ENCODE results near the gene ANK3.

Gene ANK3

GRCh38 chr10:60271319-60272040 is 118.2 kb downstream of the ANK3 start (continued):
- TF ChIP-seq CTCF (tag by site-specific recombination; IDR thresholded peaks at IDR 0.05): no peak
- TF ChIP-seq ZNF704 (tag by site-specific recombination; IDR thresholded peaks at IDR 0.05): no peak
- no peak for TF ChIP-seq KLF1 (tag by site-specific recombination; IDR thresholded peaks at IDR 0.05)
- no peak for TF ChIP-seq ZNF266 (tag by site-specific recombination; IDR thresholded peaks at IDR 0.05; ENCODE audit: low read depth)
- TF ChIP-seq ZNF24 (tag by site-specific recombination; IDR thresholded peaks at IDR 0.05): no peak
- TF ChIP-seq ZNF175 (tag by site-specific recombination; IDR thresholded peaks at IDR 0.05): no peak
- TF ChIP-seq ZNF18 (tag by site-specific recombination; IDR thresholded peaks at IDR 0.05): no peak

GRCh38 chr10:60270426-60270825 is 119.2 kb downstream of the ANK3 start:
- ChIA-PET CTCF (interaction anchor here (0.6 kb wide), 1 partner anchor 498 kb away, joined by 5 read pairs; no protein-coding TSS in a partner anchor), POLR2A (no interaction called here)
- H3K9me3 ChIP-seq (ENCODE audit: control insufficient read depth, insufficient read depth, low read depth, low read length): no peaks in the 10 kb centered on the region
- TF ChIP-seq SCRT1 (tag by site-specific recombination; IDR thresholded peaks at IDR 0.05; ENCODE audit: borderline replicate concordance): no peak
- TF ChIP-seq ZNF214 (tag by site-specific recombination; IDR thresholded peaks at IDR 0.05; ENCODE audit: borderline replicate concordance): no peak
- TF ChIP-seq ZNF302 (tag by site-specific recombination; IDR thresholded peaks at IDR 0.05; ENCODE audit: low read depth): no peak
- no peak for TF ChIP-seq ZNF266 (tag by site-specific recombination; IDR thresholded peaks at IDR 0.05; ENCODE audit: low read depth)
- no peak for TF ChIP-seq ZFP3 (tag by site-specific recombination; IDR thresholded peaks at IDR 0.05; ENCODE audit: low read depth)
- TF ChIP-seq REST (tag by site-specific recombination; IDR thresholded peaks at IDR 0.05): no peak
- no peak for TF ChIP-seq ZNF791 (tag by site-specific recombination; IDR thresholded peaks at IDR 0.05)
- TF ChIP-seq ZNF776 (tag by site-specific recombination; IDR thresholded peaks at IDR 0.05; ENCODE audit: borderline replicate concordance): no peak
- TF ChIP-seq WT1 (tag by site-specific recombination; IDR thresholded peaks at IDR 0.05): no peak
- no peak for TF ChIP-seq ZNF146 (tag by site-specific recombination; IDR thresholded peaks at IDR 0.05)
- TF ChIP-seq ZNF184 (tag by site-specific recombination; IDR thresholded peaks at IDR 0.05): no peak
- no peak for TF ChIP-seq KLF17 (tag by site-specific recombination; IDR thresholded peaks at IDR 0.05)
- TF ChIP-seq ZNF335 (tag by site-specific recombination; conservative IDR thresholded peaks at IDR 0.05): no peak
- no peak for TF ChIP-seq FEZF1 (tag by site-specific recombination; IDR thresholded peaks at IDR 0.05)
- TF ChIP-seq ZNF549 (tag by site-specific recombination; IDR thresholded peaks at IDR 0.05): no peak
- TF ChIP-seq TCF7L2 (IDR thresholded peaks at IDR 0.05; ENCODE audit: borderline replicate concordance, low read depth, low read length): no peak
- no peaks in the 10 kb centered on the region; a peak in 1 of 3 replicates for H3K36me3 ChIP-seq (ENCODE audit: control insufficient read depth in 2 of 2, insufficient read depth in 1 of 2, low read length in 2 of 2)
- no peak overlapping the region for H3K27ac ChIP-seq (ENCODE audit: extremely low read depth, low read depth, low read length)
- no peak overlapping the region for H3K4me3 ChIP-seq (ENCODE audit: low read depth, low read length)
- no peaks in the 10 kb centered on the region for H3K4me1 ChIP-seq (ENCODE audit: control insufficient read depth, insufficient read depth, low read length)
